Adrenal gland (tissue), 12 donors: ENCODE data around the gene JUP. TPM values are rescaled to one million over a fixed set of nuclear protein-coding genes. Genes with fewer than 3 reads are reported as not detected.

Experiments
- DNase-seq, 7 donors: peaks; one replicate each; pipeline ENCODE4 v3.0.0-alpha.2; 2019 to 2020
- H3K27ac ChIP-seq, 5 donors: fragments of 200-600 bp; sonication (generic) in 4 of 5; 1 replicate in 3 of 5; 2 replicates in 2 of 5; pipeline versions ENCODE4 v1.5.1 to v1.8.0; 2016 to 2020; ENCODE audit warnings: mild to moderate bottlenecking in 1 of 5
- H3K27me3 ChIP-seq: fragments of 200-600 bp; 2 replicates; pipeline ENCODE4 v1.8.0; 2021
- H3K36me3 ChIP-seq, 2 donors: fragments of 200-600 bp; replicated peaks in 1 of 2; 1 replicate in 1 of 2; 2 replicates in 1 of 2; pipeline versions ENCODE4 v1.5.1 to v1.8.0; 2018 to 2022
- H3K4me1 ChIP-seq, 2 donors: fragments of 200-600 bp; replicated peaks in 1 of 2; 1 replicate in 1 of 2; 2 replicates in 1 of 2; pipeline versions ENCODE4 v1.5.1 to v1.8.0; 2018 to 2021
- H3K4me3 ChIP-seq, 4 donors: fragments of 200-600 bp; sonication (generic) in 3 of 4; one replicate each; pipeline ENCODE4 v1.5.1; 2016 to 2018
- H3K9me3 ChIP-seq, 3 donors: fragments of 200-600 bp; sonication (generic) in 1 of 3; replicated peaks in 1 of 3; 1 replicate in 2 of 3; 2 replicates in 1 of 3; pipeline versions ENCODE4 v1.5.1 to v1.8.0; 2016 to 2021
- POLR2A ChIP-seq, 2 donors: fragments of 450-650 bp; IDR thresholded peaks; one replicate each; pipeline ENCODE4 v1.6.1; 2017; ENCODE audit warnings: antibody characterized with exemption in 2 of 2, mild to moderate bottlenecking in 2 of 2, moderate library complexity in 1 of 2
- WGBS, 4 donors: extraction: QIAGEN DNeasy Blood & Tissue Kit in 2 of 4; methylation state at CpG; one replicate each; pipeline versions ENCODE4 v1.1.5 to v1.1.7; 2013 to 2017; 5-methylcytosine and 5-hydroxymethylcytosine counted together
- intact Hi-C, 2 donors: fragments of 100-400 bp; cut with DNase I; formaldehyde crosslinking; loops; one replicate each; pipeline versions ENCODE4 v1.14.1 to v1.15.0; 2022 to 2023
- polyA plus RNA-seq, 3 donors: library from polyadenylated mRNA; stranded (reverse); fragments of 200-250 nt in 2 of 3; fragments of 350-450 nt in 1 of 3; fragmentation: Illumina TruSeq in 1 of 3; extraction: RNeasy Lipid Tissue Mini Kit (QIAGEN cat#74804) in 1 of 3; gene quantifications; one replicate each; pipeline ENCODE4 v1.2.3, GENCODE V29; 2013 to 2014
- total RNA-seq, 9 donors: library from RNA; depleted of rRNA in 4 of 9; stranded (reverse); fragments of >200 nt in 4 of 9; fragments of 120-200 nt in 1 of 9; fragmentation: NEBNext Ultra II Directional in 1 of 9; extraction: Animal tissue kit (Norgen Biotek cat#: 25700) in 1 of 9; gene quantifications; one replicate each; pipeline versions ENCODE4 v1.1.0 to v1.2.4, GENCODE V29; 2013 to 2023
- TF ChIP-seq, protein P1 (sequence below), 6 experiments: fragments of 450-650 bp in 4 of 6; fragments of 200-600 bp in 2 of 6; sonication (generic) in 1 of 6; IDR thresholded peaks; 1 replicate in 5 of 6; 2 replicates in 1 of 6; pipeline versions ENCODE4 v1.5.1 to v1.8.0; 2016 to 2021; ENCODE audit warnings: antibody characterized with exemption in 6 of 6, mild to moderate bottlenecking in 2 of 6, moderate library complexity in 1 of 6
- donor health status: healthy with polysubstance abuse.
- donor health status: Bipolar disorder and iron deficiency.
- donor health status: DM: yes; HTN: yes; CAD: no.
- donor health status: DM: no; HTN: no; CAD: no.
- donor health status: DM: no; HTN: no; CAD: no.
- donor health status: DM: yes; HTN: yes; CAD: no.

JUP gene
- total and polyA plus RNA-seq, 12 donors = 4.9 to 81.3 (median 29.6) TPM

DNA sequence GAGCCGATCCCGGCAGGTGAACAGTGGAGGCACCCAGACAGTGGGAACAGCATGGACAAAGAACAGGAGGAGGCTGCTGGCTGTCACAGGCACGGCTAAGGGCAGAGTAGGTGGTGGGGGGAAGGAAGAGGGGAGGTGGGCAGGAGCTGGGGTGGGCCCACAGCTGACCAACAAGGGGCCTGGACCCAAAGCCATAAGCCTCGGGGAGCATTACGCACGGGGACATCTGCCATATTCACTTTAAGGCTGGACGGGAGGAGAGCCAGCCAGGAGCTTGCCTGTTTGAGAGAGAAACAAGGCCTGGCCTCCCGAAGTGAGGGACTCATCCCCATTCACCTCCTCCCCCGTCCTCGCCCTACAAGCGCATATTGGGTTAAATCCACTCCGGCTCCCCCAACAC, 32.4 kb downstream of the JUP start:
- no peak overlapping the region for H3K4me3 ChIP-seq
- H3K36me3 ChIP-seq = peaks cover 0 to 23% of the 10 kb centered on the region in 2 donors
- intact Hi-C loops = no loop called here
- 84 to 89% (median 87%) methylated on average over 8 to 12 of the region's 12 CpGs for whole genome bisulfite sequencing, 4 donors
- no peaks in the 10 kb centered on the region for H3K27me3 ChIP-seq
- H3K27ac ChIP-seq = no peak overlapping the region
- H3K9me3 ChIP-seq = no peaks in the 10 kb centered on the region
- TF ChIP-seq POLR2A (IDR thresholded peaks at IDR 0.05) = no peak
- TF ChIP-seq, protein P1, sequence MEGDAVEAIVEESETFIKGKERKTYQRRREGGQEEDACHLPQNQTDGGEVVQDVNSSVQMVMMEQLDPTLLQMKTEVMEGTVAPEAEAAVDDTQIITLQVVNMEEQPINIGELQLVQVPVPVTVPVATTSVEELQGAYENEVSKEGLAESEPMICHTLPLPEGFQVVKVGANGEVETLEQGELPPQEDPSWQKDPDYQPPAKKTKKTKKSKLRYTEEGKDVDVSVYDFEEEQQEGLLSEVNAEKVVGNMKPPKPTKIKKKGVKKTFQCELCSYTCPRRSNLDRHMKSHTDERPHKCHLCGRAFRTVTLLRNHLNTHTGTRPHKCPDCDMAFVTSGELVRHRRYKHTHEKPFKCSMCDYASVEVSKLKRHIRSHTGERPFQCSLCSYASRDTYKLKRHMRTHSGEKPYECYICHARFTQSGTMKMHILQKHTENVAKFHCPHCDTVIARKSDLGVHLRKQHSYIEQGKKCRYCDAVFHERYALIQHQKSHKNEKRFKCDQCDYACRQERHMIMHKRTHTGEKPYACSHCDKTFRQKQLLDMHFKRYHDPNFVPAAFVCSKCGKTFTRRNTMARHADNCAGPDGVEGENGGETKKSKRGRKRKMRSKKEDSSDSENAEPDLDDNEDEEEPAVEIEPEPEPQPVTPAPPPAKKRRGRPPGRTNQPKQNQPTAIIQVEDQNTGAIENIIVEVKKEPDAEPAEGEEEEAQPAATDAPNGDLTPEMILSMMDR (IDR thresholded peaks at IDR 0.05) = no peak
- no peak for DNase-seq
- no peaks in the 10 kb centered on the region for H3K4me1 ChIP-seq

DNA sequence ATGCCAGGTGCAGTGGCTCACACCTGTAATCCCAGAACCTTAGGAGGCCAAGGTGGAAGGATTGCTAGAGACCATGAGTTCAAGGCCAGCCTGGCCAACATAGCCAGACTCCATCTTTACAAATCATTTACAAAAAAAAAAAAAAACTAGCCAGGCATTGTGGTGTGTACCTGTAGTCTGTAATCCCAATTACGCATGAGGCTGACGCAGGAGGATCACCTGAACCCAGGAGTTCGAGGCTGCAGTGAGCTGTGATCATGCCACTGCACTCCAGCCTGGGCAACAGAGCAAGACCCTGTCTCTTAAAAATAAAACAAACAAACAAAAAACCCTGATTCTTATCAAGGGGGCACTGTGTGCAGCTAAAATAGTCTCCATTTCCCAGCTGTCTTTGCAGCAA, 35.2 kb downstream of the JUP start:
- 61 to 74% (median 71%) methylated on average over 3 of the region's 3 CpGs for WGBS, 4 donors
- Histone ChIP-seq H3K4me1 (no peaks in the 10 kb centered on the region), H3K27me3 (no peaks in the 10 kb centered on the region), H3K4me3 (no peak overlapping the region), H3K9me3 (no peaks in the 10 kb centered on the region), H3K27ac (no peak overlapping the region), H3K36me3 (peaks cover 0 to 8% of the 10 kb centered on the region in 2 donors)
- intact Hi-C loops = no loop called here
- TF ChIP-seq POLR2A (IDR thresholded peaks at IDR 0.05) = no peak
- TF ChIP-seq, protein P1 (IDR thresholded peaks at IDR 0.05) = no peak
- no peak for DNase-seq

DNA sequence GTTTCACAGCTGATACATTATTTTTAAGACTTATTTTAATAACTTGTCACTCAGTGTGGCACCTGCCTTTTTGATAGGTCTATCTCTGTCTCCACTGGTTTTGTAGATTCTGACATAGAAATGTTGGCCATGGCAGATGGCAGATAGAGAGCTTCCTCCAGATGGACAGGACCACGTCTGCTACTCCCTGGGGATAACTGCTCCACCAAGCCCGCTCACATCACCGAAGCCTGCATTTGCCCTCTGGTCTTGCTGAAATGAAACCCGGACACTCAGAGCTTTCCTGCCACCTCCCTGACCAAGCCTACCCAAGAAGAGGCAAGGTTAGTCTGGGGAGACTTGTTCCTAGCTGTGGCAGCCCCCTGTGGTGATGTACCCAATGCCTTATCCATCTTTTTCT, 35.6 kb downstream of the JUP start:
- Histone ChIP-seq H3K4me1 (no peaks in the 10 kb centered on the region), H3K4me3 (no peak overlapping the region), H3K36me3 (peaks cover 0 to 5% of the 10 kb centered on the region in 2 donors), H3K27ac (no peak overlapping the region), H3K9me3 (no peaks in the 10 kb centered on the region), H3K27me3 (no peaks in the 10 kb centered on the region)
- no peak for TF ChIP-seq POLR2A (IDR thresholded peaks at IDR 0.05)
- TF ChIP-seq, protein P1 (IDR thresholded peaks at IDR 0.05) = no peak
- no peak for DNase-seq
- intact Hi-C loops = no loop called here
- 40 to 83% (median 78%) methylated on average over 1 to 4 of the region's 4 CpGs for WGBS, 4 donors

DNA sequence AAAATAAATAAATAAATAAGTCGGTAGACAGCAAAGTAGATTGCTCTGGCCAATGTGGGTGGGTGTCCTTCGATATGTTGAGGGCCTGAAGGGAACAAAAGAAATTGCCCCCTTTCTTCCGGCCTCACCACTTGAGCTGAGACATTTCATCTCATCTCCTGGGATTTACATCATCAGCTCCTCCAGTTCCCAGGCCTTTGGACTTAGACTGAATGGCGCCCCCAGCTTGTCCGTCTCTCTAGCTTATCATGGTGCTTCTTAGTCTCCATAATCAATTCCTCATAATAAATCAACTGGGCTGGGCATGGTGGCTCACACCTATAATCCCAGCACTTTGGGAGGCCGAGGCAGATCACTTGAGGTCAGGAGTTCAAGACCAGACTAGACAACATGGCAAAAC, 38.2 kb downstream of the JUP start:
- TF ChIP-seq, protein P1 (IDR thresholded peaks at IDR 0.05) = no peak
- TF ChIP-seq POLR2A (IDR thresholded peaks at IDR 0.05) = no peak
- WGBS, 4 donors = 83 to 94% (median 89%) methylated on average over 6 of the region's 6 CpGs
- intact Hi-C loops = no loop called here

More for the DNA sequence above, 38.2 kb downstream of the JUP start:
- H3K9me3 ChIP-seq = no peaks in the 10 kb centered on the region
- no peak overlapping the region for H3K27ac ChIP-seq
- no peaks in the 10 kb centered on the region for H3K27me3 ChIP-seq
- no peaks in the 10 kb centered on the region for H3K4me1 ChIP-seq
- DNase-seq = no peak
- H3K4me3 ChIP-seq = no peak overlapping the region
- no peaks in the 10 kb centered on the region for H3K36me3 ChIP-seq
